K562 (cell line): ENCODE measurements around the gene UBE2E3. TPM values are rescaled to one million over a fixed set of nuclear protein-coding genes. Genes with fewer than 3 reads are reported as not detected.

Experiments used
- ATAC-seq: fragments of 200-7000 bp; cut with Tn5 transposase; 3 replicates; pipeline ENCODE4 v1.9.1; 2020; ENCODE audit warnings: moderate library complexity
- BruUV-seq: library from RNA; stranded (reverse); fragments of 400-500 nt; replicated peaks from 2 replicates; lab custom pipeline; 2021; lab: Mats Ljungman, UMichigan
- CTCF ChIA-PET: fragments of 300-600 bp; formaldehyde crosslinking; extraction: SDS; loops from one replicate; lab custom pipeline; 2021; ENCODE audit warnings: low intra/inter-chr PET ratio; lab: Yijun Ruan, JAX
- POLR2A ChIA-PET: fragments of 300-600, 350-650 bp; sonication (Branson Sonifier 250); formaldehyde crosslinking; extraction: SDS; loops from one replicate; lab custom pipeline; 2021; ENCODE audit warnings: antibody characterized with exemption, inconsistent platforms; lab: Yijun Ruan, JAX
- DNase-seq, 4 experiments: peaks; one replicate each; pipeline versions ENCODE4 v3.0.0 to v3.0.0-alpha.2; 2011 to 2018; ENCODE audit warnings: low spot score in 3 of 4, mixed read lengths in 3 of 4; ENCODE audit errors: extremely low read depth in 1 of 4
- FAIRE-seq: peaks from 2 replicates; lab custom pipeline; 2011; peaks lifted over from hg19 to GRCh38; lab: Jason Lieb, UNC
- H2AFZ ChIP-seq: 2 replicates; pipeline ENCODE4 v1.6.0; 2011; ENCODE audit warnings: low read depth, low read length, control low read depth, inconsistent platforms
- H3K27ac ChIP-seq: fragments of 200-600 bp; 3 replicates; pipeline ENCODE4 v1.8.0; 2011; ENCODE audit warnings: low read depth, mild to moderate bottlenecking, control low read depth, inconsistent platforms, low read length, moderate library complexity, mixed read lengths; ENCODE audit errors: extremely low read depth
- H3K27me3 ChIP-seq, 2 experiments: fragments of 300-600 bp in 1 of 2; 2 replicates in 1 of 2; 3 replicates in 1 of 2; pipeline versions ENCODE4 v1.6.0 to v1.8.0; 2011; ENCODE audit warnings: inconsistent platforms in 2 of 2, low read length in 2 of 2, mild to moderate bottlenecking in 1 of 2, mixed read lengths in 1 of 2, moderate library complexity in 1 of 2; ENCODE audit not compliant: control insufficient read depth in 2 of 2, insufficient read depth in 2 of 2
- H3K36me3 ChIP-seq: fragments of 300-600 bp; 3 replicates; pipeline ENCODE4 v1.8.0; 2011; ENCODE audit warnings: mild to moderate bottlenecking, low read length, inconsistent platforms; ENCODE audit not compliant: control insufficient read depth, insufficient read depth
- H3K4me1 ChIP-seq, 2 experiments: fragments of 200-600 bp in 1 of 2; replicated peaks in 1 of 2; 2 replicates in 1 of 2; 3 replicates in 1 of 2; pipeline versions ENCODE4 v1.5.1 to v1.8.0; 2011; ENCODE audit warnings: inconsistent platforms in 2 of 2, low read length in 2 of 2, mild to moderate bottlenecking in 1 of 2, mixed read lengths in 1 of 2, moderate library complexity in 1 of 2; ENCODE audit not compliant: control insufficient read depth in 2 of 2, insufficient read depth in 2 of 2
- H3K4me2 ChIP-seq: 2 replicates; pipeline ENCODE4 v1.6.1; 2011; ENCODE audit warnings: low read length, control low read depth, inconsistent platforms, mixed read lengths; ENCODE audit not compliant: insufficient read depth
- H3K4me3 ChIP-seq: fragments of 200-600 bp; sonication (generic), shearing (Covaris generic); 2 replicates; pipeline ENCODE4 v1.5.1; 2016; ENCODE audit warnings: control low read depth, inconsistent platforms
- H3K79me2 ChIP-seq: fragments of 200-600 bp; 3 replicates; pipeline ENCODE4 v1.8.0; 2011; ENCODE audit warnings: low read length, inconsistent platforms; ENCODE audit not compliant: control insufficient read depth, insufficient read depth
- H3K9ac ChIP-seq, 2 experiments: 2 replicates each; pipeline versions ENCODE4 v1.6.0 to v1.6.1; 2011; ENCODE audit warnings: low read depth in 2 of 2, low read length in 2 of 2, control low read depth in 1 of 2, inconsistent platforms in 1 of 2, mild to moderate bottlenecking in 1 of 2, mixed read lengths in 1 of 2; ENCODE audit not compliant: insufficient read depth in 1 of 2
- H3K9me1 ChIP-seq: one replicate; pipeline ENCODE4 v1.6.0; 2011; ENCODE audit warnings: inconsistent platforms, mild to moderate bottlenecking, low read length, moderate library complexity; ENCODE audit not compliant: control insufficient read depth, insufficient read depth
- H3K9me3 ChIP-seq: replicated peaks from 2 replicates; pipeline ENCODE4 v1.5.1; 2011; ENCODE audit warnings: low read depth, low read length, inconsistent platforms; ENCODE audit not compliant: control insufficient read depth, insufficient read depth
- H4K20me1 ChIP-seq: replicated peaks from 2 replicates; pipeline ENCODE4 v1.6.1; 2011; ENCODE audit warnings: low read length, inconsistent platforms, mixed read lengths; ENCODE audit not compliant: control insufficient read depth, insufficient read depth
- FOXK2 ChIP-seq, 2 experiments: fragments of 450-650 bp; IDR thresholded peaks in 1 of 2; conservative IDR thresholded peaks in 1 of 2; 2 replicates each; pipeline ENCODE4 v1.6.1; 2016; ENCODE audit warnings: low read depth in 2 of 2, mild to moderate bottlenecking in 1 of 2
- MEF2D ChIP-seq: conservative IDR thresholded peaks from 2 replicates; pipeline ENCODE4 v1.6.1; 2016; ENCODE audit warnings: low read depth, missing genetic modification characterization, missing compliant biosample characterization
- TCF7L2 ChIP-seq: fragments of 150-350 bp; IDR thresholded peaks from 2 replicates; pipeline ENCODE4 v1.6.1; 2016; ENCODE audit warnings: low read depth, mild to moderate bottlenecking, low read length, moderate library complexity
- ZBTB8A ChIP-seq: fragments of 450-650 bp; IDR thresholded peaks from 2 replicates; pipeline ENCODE4 v1.6.1; 2018; ENCODE audit warnings: mild to moderate bottlenecking, moderate library complexity; ENCODE audit not compliant: partially characterized antibody
- ZNF324 ChIP-seq: fragments of 250-450 bp; sonication (Bioruptor Pico); IDR thresholded peaks from 2 replicates; pipeline ENCODE4 v1.4.0; 2020; ENCODE audit warnings: mild to moderate bottlenecking
- ZNF707 ChIP-seq: fragments of 250-450 bp; sonication (Bioruptor Pico); conservative IDR thresholded peaks from 2 replicates; pipeline ENCODE4 v1.8.0; 2022; ENCODE audit warnings: inconsistent platforms, mild to moderate bottlenecking, moderate library complexity
- WGBS: fragments of 100-300 bp; shearing (Covaris generic); methylation state at CpG from one replicate; pipeline ENCODE4 v1.1.6; 2016; ENCODE audit warnings: low coverage, mixed read lengths; ENCODE audit not compliant: insufficient coverage; ENCODE audit errors: missing lambda C conversion rate; 5-methylcytosine and 5-hydroxymethylcytosine counted together
- in situ Hi-C: fragments of 300-500 bp; cut with MboI; formaldehyde crosslinking; loops from 4 replicates; pipeline ENCODE4 v1.15.0; 2018; ENCODE audit warnings: inconsistent platforms, mixed read lengths
- intact Hi-C: fragments of 100-400 bp; cut with micrococcal nuclease; formaldehyde crosslinking; loops from 2 replicates; pipeline ENCODE4 v1.14.2; 2022
- polyA plus RNA-seq, 8 experiments: library from polyadenylated mRNA; depleted of rRNA in 4 of 8; stranded (reverse) in 5 of 8; unstranded in 3 of 8; fragments of >200 nt; fragmentation: Nextera tagmentation in 2 of 8; fragmentation: Illumina TruSeq in 1 of 8; extraction: Ambion mirVana in 2 of 8; extraction: Trizol in 1 of 8; gene quantifications; 2 replicates each; pipeline versions ENCODE4 v1.2.1 to v1.2.3, GENCODE V29; 2011 to 2014; ENCODE audit warnings: inconsistent platforms in 1 of 8, missing spikeins in 1 of 8
- total RNA-seq, 7 experiments: library from RNA; depleted of rRNA in 6 of 7; stranded (reverse); fragments of >200 nt in 6 of 7; fragmentation: Illumina TruSeq in 2 of 7; extraction: Trizol in 2 of 7; gene quantifications; 2 replicates each; pipeline versions ENCODE4 v1.2.1 to v1.2.3, GENCODE V29; 2011 to 2021; ENCODE audit warnings: low replicate concordance in 1 of 7
- TF ChIP-seq, protein P1 (sequence below): fragments of 450-650 bp; formaldehyde crosslinking; IDR thresholded peaks from 2 replicates; pipeline ENCODE4 v1.4.0; 2020; ENCODE audit warnings: mild to moderate bottlenecking
- TF ChIP-seq, protein P2 (sequence below): sonication (generic); formaldehyde crosslinking; IDR thresholded peaks from 2 replicates; pipeline ENCODE4 v1.8.1; 2023; ENCODE audit warnings: mild to moderate bottlenecking, missing genetic modification reagents, moderate library complexity

The UBE2E3 gene
- total and polyA plus RNA-seq, 9 of the 15 experiments (the other 6 are each of a cell fraction or from before 2014, with no cell fraction given) = 58.2 to 173 (median 78.0) TPM

- Histone ChIP-seq H3K9ac (no peak overlapping the region), H3K4me3 (no peak overlapping the region), H3K9me1 (no peaks in the 10 kb centered on the region), H3K79me2 (no peaks in the 10 kb centered on the region), H3K36me3 (no peaks in the 10 kb centered on the region), H3K27ac (no peak overlapping the region), H3K27me3 (no peaks in the 10 kb centered on the region), H3K4me2 (no peak overlapping the region), H3K9me3 (no peaks in the 10 kb centered on the region), H4K20me1 (no peaks in the 10 kb centered on the region), H3K4me1 (no peaks in the 10 kb centered on the region), H2AFZ (no peak overlapping the region)
- FAIRE-seq (no peak), ATAC-seq (no peak), DNase-seq (no peak)
- intact Hi-C loops = loop anchor here (2.0 to 10.0 kb wide), 2 partner anchors 359 to 609 kb away; no protein-coding TSS in a partner anchor
- TF ChIP-seq, protein P1, sequence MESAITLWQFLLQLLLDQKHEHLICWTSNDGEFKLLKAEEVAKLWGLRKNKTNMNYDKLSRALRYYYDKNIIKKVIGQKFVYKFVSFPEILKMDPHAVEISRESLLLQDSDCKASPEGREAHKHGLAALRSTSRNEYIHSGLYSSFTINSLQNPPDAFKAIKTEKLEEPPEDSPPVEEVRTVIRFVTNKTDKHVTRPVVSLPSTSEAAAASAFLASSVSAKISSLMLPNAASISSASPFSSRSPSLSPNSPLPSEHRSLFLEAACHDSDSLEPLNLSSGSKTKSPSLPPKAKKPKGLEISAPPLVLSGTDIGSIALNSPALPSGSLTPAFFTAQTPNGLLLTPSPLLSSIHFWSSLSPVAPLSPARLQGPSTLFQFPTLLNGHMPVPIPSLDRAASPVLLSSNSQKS (CRISPR knock-in tag) = no peak
- TF ChIP-seq TCF7L2 = no peak
- TF ChIP-seq ZNF324 (CRISPR knock-in tag) = no peak
- TF ChIP-seq, protein P2, sequence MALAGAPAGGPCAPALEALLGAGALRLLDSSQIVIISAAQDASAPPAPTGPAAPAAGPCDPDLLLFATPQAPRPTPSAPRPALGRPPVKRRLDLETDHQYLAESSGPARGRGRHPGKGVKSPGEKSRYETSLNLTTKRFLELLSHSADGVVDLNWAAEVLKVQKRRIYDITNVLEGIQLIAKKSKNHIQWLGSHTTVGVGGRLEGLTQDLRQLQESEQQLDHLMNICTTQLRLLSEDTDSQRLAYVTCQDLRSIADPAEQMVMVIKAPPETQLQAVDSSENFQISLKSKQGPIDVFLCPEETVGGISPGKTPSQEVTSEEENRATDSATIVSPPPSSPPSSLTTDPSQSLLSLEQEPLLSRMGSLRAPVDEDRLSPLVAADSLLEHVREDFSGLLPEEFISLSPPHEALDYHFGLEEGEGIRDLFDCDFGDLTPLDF (CRISPR knock-in tag) = no peak
- no peak for TF ChIP-seq MEF2D (tag)
- TF ChIP-seq ZNF707 = no peak
- no peak for TF ChIP-seq ZBTB8A
- no peak for TF ChIP-seq FOXK2 (conservative IDR thresholded peaks at IDR 0.05 in 1 of 2, IDR thresholded peaks at IDR 0.05 in 1 of 2; ENCODE audit: low read depth in 2 of 2)
- no TSS peak for BruUV-seq
- WGBS = 0% methylated on average over 2 of the region's 2 CpGs
- ChIA-PET POLR2A (no interaction called here), CTCF (interaction anchor here (0.6 kb wide), 1 partner anchor 527 kb away, joined by 3 read pairs; no protein-coding TSS in a partner anchor)
- in situ Hi-C loops = no loop called here
Measured at GRCh38 chr2:181105562-181105961, 125.2 kb downstream of the UBE2E3 start.
